ENCODE measurements around the gene ATXN2. TPM values are rescaled to one million over a fixed set of nuclear protein-coding genes. Genes with fewer than 3 reads are reported as not detected.

The ATXN2 gene
- total and polyA plus RNA-seq, 2 donors from 2014 or later: 27.1 to 56.5 TPM

GRCh38 chr12:111440152-111440551, 159.0 kb downstream of the ATXN2 start:
- DNase-seq: no peak
- H3K4me1 ChIP-seq (ENCODE audit: control insufficient read depth in 2 of 3, insufficient read depth in 2 of 3, low read depth in 1 of 3, low read length in 3 of 3): peaks cover 0 to 41% (median 18%) of the 10 kb centered on the region in 3 donors

GRCh38 chr12:111439657-111440151, 159.4 kb downstream of the ATXN2 start:
- H3K9me3 ChIP-seq (ENCODE audit: control insufficient read depth in 2 of 3, insufficient read depth in 1 of 3, low read length in 3 of 3): no peaks in the 10 kb centered on the region
- intact Hi-C loops (cut with DNase I): no loop called here
- no peak overlapping the region for H3K9ac ChIP-seq (ENCODE audit: low read length in 3 of 3)
- H3K27ac ChIP-seq (ENCODE audit: low read depth in 2 of 2, low read length in 2 of 2): peak overlapping the region in 1 of 2 donors; percentile 24
- no peaks in the 10 kb centered on the region for H3K36me3 ChIP-seq (ENCODE audit: control insufficient read depth in 2 of 3, insufficient read depth in 3 of 3, low read length in 3 of 3)
- FAIRE-seq: no peak
- no peaks in the 10 kb centered on the region for H3K27me3 ChIP-seq (ENCODE audit: control insufficient read depth, insufficient read depth, low read length)
- DNase-seq: peak in 1 of 5 donors; percentile 53
- TF ChIP-seq, protein P1, sequence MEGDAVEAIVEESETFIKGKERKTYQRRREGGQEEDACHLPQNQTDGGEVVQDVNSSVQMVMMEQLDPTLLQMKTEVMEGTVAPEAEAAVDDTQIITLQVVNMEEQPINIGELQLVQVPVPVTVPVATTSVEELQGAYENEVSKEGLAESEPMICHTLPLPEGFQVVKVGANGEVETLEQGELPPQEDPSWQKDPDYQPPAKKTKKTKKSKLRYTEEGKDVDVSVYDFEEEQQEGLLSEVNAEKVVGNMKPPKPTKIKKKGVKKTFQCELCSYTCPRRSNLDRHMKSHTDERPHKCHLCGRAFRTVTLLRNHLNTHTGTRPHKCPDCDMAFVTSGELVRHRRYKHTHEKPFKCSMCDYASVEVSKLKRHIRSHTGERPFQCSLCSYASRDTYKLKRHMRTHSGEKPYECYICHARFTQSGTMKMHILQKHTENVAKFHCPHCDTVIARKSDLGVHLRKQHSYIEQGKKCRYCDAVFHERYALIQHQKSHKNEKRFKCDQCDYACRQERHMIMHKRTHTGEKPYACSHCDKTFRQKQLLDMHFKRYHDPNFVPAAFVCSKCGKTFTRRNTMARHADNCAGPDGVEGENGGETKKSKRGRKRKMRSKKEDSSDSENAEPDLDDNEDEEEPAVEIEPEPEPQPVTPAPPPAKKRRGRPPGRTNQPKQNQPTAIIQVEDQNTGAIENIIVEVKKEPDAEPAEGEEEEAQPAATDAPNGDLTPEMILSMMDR (IDR thresholded peaks at IDR 0.05; ENCODE audit: borderline replicate concordance, extremely low read depth, insufficient read depth): no peak
- no peak overlapping the region for H3K4me3 ChIP-seq (ENCODE audit: low read length in 3 of 3)
- H3K4me1 ChIP-seq (ENCODE audit: control insufficient read depth in 2 of 3, insufficient read depth in 2 of 3, low read depth in 1 of 3, low read length in 3 of 3): peaks cover 0 to 41% (median 14%) of the 10 kb centered on the region in 3 donors

More at GRCh38 chr12:111440152-111440551, 159.0 kb downstream of the ATXN2 start:
- Histone ChIP-seq H3K9me3 (ENCODE audit: control insufficient read depth in 2 of 3, insufficient read depth in 1 of 3, low read length in 3 of 3) (no peaks in the 10 kb centered on the region), H3K27ac (ENCODE audit: low read depth in 2 of 2, low read length in 2 of 2) (no peak overlapping the region), H3K27me3 (ENCODE audit: control insufficient read depth, insufficient read depth, low read length) (no peaks in the 10 kb centered on the region), H3K36me3 (ENCODE audit: control insufficient read depth in 2 of 3, insufficient read depth in 3 of 3, low read length in 3 of 3) (no peaks in the 10 kb centered on the region), H3K4me3 (ENCODE audit: low read length in 3 of 3) (no peak overlapping the region), H3K9ac (ENCODE audit: low read length in 3 of 3) (no peak overlapping the region)
- TF ChIP-seq, protein P1 (IDR thresholded peaks at IDR 0.05; ENCODE audit: borderline replicate concordance, extremely low read depth, insufficient read depth): no peak
- FAIRE-seq: no peak
- intact Hi-C loops (cut with DNase I): no loop called here

- H3K9ac ChIP-seq (ENCODE audit: low read length in 3 of 3): no peak overlapping the region
- H3K4me1 ChIP-seq (ENCODE audit: control insufficient read depth in 2 of 3, insufficient read depth in 2 of 3, low read depth in 1 of 3, low read length in 3 of 3): peaks cover 0 to 41% (median 7%) of the 10 kb centered on the region in 3 donors
- DNase-seq (peak in 3 of 5 donors; percentile 36 to 84 (median 59)), FAIRE-seq (no peak)
- H3K27ac ChIP-seq (ENCODE audit: low read depth in 2 of 2, low read length in 2 of 2): peak overlapping the region in 1 of 2 donors; percentile 9
- H3K9me3 ChIP-seq (ENCODE audit: control insufficient read depth in 2 of 3, insufficient read depth in 1 of 3, low read length in 3 of 3): no peaks in the 10 kb centered on the region
- H3K27me3 ChIP-seq (ENCODE audit: control insufficient read depth, insufficient read depth, low read length): no peaks in the 10 kb centered on the region
- no peaks in the 10 kb centered on the region for H3K36me3 ChIP-seq (ENCODE audit: control insufficient read depth in 2 of 3, insufficient read depth in 3 of 3, low read length in 3 of 3)
- no peak overlapping the region for H3K4me3 ChIP-seq (ENCODE audit: low read length in 3 of 3)
- TF ChIP-seq, protein P1 (IDR thresholded peaks at IDR 0.05; ENCODE audit: borderline replicate concordance, extremely low read depth, insufficient read depth): no peak
- intact Hi-C loops (cut with DNase I): no loop called here
Observed at GRCh38 chr12:111438481-111438880, 160.6 kb downstream of the ATXN2 start.
